ENCODE results near the gene GRB10.
"Not testable (repeated sequence)": the region's sequence is repeated elsewhere in the genome, so short reads cannot be mapped to it uniquely, and the experiment has no call there.

GRB10 gene

DNA sequence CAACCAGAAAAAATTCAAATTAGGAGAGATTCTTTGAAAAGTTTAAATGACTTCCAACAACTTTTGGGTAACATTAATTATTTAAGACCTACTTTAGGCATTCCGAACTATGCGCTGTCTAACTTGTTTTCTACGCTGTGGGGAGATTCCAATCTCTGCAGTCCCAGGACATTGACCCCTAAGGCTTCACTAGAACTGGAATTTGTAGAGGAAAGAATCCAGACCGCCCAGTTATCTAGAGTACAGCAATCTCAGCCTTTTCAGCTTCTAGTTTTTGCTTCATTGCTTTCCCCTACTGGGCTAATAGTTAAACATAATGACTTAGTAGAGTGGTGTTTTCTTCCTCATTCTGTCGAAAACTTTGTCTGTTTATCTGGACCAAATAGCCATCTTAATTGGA is 202.6 kb downstream of the GRB10 start:
- peaks cover 35% of the 10 kb centered on the region for H3K9me3 Mint-ChIP-seq

DNA sequence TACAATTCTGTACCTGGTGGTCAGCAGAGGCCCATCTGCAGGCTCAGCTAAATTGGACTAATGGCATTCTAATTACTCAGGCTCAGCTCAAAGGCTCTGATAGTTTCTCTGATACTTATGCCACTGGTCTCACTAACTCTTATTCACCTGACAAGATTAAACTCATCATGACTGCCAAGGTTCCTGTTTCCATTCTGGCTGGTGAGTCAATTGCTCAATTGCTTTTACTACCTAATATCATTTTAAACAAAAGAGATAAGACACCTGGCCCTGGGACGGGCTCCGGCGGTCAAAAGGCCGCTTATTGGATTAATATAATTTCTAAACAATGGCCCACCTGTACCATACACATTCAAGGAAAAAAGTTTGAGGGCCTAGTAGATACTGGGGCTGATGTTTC is 204.6 kb downstream of the GRB10 start:
- H3K4me3 Mint-ChIP-seq; H3K4me1 Mint-ChIP-seq; H3K27me3 Mint-ChIP-seq (ENCODE audit: low read depth); H3K27ac Mint-ChIP-seq; H3K36me3 Mint-ChIP-seq (ENCODE audit: low read depth): not testable (repeated sequence)
- H3K9me3 Mint-ChIP-seq: peaks cover 23% of the 10 kb centered on the region

More for the DNA sequence above, 202.6 kb downstream of the GRB10 start:
- Mint-ChIP-seq H3K4me3 (no peak overlapping the region), H3K27ac (peak overlapping the region in 1 of 3 experiments; percentile 13), H3K4me1 (no peaks in the 10 kb centered on the region), H3K36me3 (ENCODE audit: low read depth) (peaks cover 7% of the 10 kb centered on the region), H3K27me3 (ENCODE audit: low read depth) (no peaks in the 10 kb centered on the region)
- TF ChIP-seq, protein P1, sequence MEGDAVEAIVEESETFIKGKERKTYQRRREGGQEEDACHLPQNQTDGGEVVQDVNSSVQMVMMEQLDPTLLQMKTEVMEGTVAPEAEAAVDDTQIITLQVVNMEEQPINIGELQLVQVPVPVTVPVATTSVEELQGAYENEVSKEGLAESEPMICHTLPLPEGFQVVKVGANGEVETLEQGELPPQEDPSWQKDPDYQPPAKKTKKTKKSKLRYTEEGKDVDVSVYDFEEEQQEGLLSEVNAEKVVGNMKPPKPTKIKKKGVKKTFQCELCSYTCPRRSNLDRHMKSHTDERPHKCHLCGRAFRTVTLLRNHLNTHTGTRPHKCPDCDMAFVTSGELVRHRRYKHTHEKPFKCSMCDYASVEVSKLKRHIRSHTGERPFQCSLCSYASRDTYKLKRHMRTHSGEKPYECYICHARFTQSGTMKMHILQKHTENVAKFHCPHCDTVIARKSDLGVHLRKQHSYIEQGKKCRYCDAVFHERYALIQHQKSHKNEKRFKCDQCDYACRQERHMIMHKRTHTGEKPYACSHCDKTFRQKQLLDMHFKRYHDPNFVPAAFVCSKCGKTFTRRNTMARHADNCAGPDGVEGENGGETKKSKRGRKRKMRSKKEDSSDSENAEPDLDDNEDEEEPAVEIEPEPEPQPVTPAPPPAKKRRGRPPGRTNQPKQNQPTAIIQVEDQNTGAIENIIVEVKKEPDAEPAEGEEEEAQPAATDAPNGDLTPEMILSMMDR (IDR thresholded peaks at IDR 0.05; ENCODE audit: unreplicated experiment in 3 of 3): no peak

GRCh38 chr7:50577569-50577968 is 205.1 kb downstream of the GRB10 start:
- Mint-ChIP-seq H3K4me3 (no peak overlapping the region), H3K4me1 (no peaks in the 10 kb centered on the region), H3K36me3 (ENCODE audit: low read depth) (peaks cover 7% of the 10 kb centered on the region), H3K27me3 (ENCODE audit: low read depth) (no peaks in the 10 kb centered on the region), H3K27ac (no peak overlapping the region), H3K9me3 (peaks cover 20% of the 10 kb centered on the region)
- TF ChIP-seq, protein P1 (IDR thresholded peaks at IDR 0.05; ENCODE audit: unreplicated experiment in 3 of 3): no peak

DNA sequence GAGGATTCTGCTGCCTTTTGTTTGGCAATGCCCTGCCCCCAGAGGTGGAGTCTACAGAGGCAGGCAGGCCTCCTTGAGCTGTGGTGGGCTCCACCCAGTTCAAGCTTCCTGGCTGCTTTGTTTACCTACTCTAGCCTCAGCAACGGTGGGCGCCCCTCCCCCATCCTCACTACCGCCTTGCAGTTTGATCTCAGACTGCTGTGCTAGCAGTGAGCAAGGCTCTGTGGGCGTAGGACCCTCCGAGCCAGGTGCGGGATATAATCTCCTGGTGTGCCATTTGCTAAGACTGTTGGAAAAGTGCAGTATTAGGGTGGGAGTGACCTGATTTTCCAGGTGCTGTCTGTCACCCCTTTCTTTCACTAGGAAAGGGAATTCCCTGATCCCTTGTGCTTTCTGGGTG is 206.3 kb downstream of the GRB10 start:
- not testable (repeated sequence) for H3K36me3 Mint-ChIP-seq (ENCODE audit: low read depth); H3K4me1 Mint-ChIP-seq; H3K4me3 Mint-ChIP-seq; H3K27ac Mint-ChIP-seq; H3K27me3 Mint-ChIP-seq (ENCODE audit: low read depth)
- peaks cover 18% of the 10 kb centered on the region for H3K9me3 Mint-ChIP-seq

DNA sequence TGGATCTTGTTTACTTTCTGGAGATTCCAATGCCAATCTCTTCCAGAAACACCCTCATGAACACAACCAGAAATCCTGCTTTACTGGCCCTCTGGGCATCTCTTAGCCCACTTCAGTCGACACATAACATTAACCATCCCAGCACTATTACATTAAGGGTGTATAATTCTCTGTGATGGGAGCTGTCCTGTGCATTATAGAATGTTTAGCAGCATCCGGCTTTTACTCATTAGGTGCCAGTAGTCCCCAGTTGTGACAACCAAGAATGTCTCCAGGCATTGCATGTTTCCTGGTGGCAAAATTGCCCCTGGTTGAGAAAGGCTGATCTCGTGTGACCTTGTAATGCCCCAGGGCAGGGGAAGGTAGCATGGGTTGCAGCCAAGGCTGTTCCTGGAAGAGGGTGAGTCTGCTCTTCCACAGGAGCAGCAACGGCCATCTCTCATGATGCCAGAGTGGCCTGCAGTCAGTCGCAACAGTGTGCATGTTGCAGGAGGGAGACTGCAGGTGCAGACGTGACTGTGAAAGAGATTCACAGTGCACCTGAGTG is 214.9 kb downstream of the GRB10 start:
- Mint-ChIP-seq H3K27me3 (ENCODE audit: low read depth) (peaks cover 10% of the 10 kb centered on the region), H3K4me3 (no peak overlapping the region), H3K9me3 (peaks cover 7% of the 10 kb centered on the region), H3K36me3 (ENCODE audit: low read depth) (no peaks in the 10 kb centered on the region), H3K4me1 (no peaks in the 10 kb centered on the region), H3K27ac (peak overlapping the region in 1 of 3 experiments; percentile 40)
- TF ChIP-seq, protein P1 (IDR thresholded peaks at IDR 0.05; ENCODE audit: unreplicated experiment in 3 of 3): no peak

GRCh38 chr7:50565977-50566376 is 216.7 kb downstream of the GRB10 start:
- H3K4me3 Mint-ChIP-seq: peak overlapping the region in 1 of 3 experiments; percentile 28
- peak overlapping the region in 2 of 3 experiments; percentile 72 to 97 for H3K27ac Mint-ChIP-seq
- no peaks in the 10 kb centered on the region for H3K36me3 Mint-ChIP-seq (ENCODE audit: low read depth)
- TF ChIP-seq, protein P1 (IDR thresholded peaks at IDR 0.05; ENCODE audit: unreplicated experiment in 3 of 3): no peak
- no peaks in the 10 kb centered on the region for H3K4me1 Mint-ChIP-seq
- H3K9me3 Mint-ChIP-seq: peaks cover 5% of the 10 kb centered on the region
- H3K27me3 Mint-ChIP-seq (ENCODE audit: low read depth): peaks cover 10% of the 10 kb centered on the region

GRCh38 chr7:50565559-50565916 is 217.2 kb downstream of the GRB10 start:
- peak overlapping the region in 1 of 3 experiments; percentile 28 for H3K4me3 Mint-ChIP-seq
- H3K4me1 Mint-ChIP-seq: no peaks in the 10 kb centered on the region
- peak overlapping the region; percentile 18 to 97 (median 72) for H3K27ac Mint-ChIP-seq

More at GRCh38 chr7:50565559-50565916, 217.2 kb downstream of the GRB10 start:
- peaks cover 5% of the 10 kb centered on the region for H3K9me3 Mint-ChIP-seq
- no peaks in the 10 kb centered on the region for H3K36me3 Mint-ChIP-seq (ENCODE audit: low read depth)
- TF ChIP-seq, protein P1 (IDR thresholded peaks at IDR 0.05; ENCODE audit: unreplicated experiment in 3 of 3): no peak
- H3K27me3 Mint-ChIP-seq (ENCODE audit: low read depth): peaks cover 14% of the 10 kb centered on the region

Data from nephron (organoid).